Measurements from ENCODE around the gene SLC41A2.
"Not testable (repeated sequence)": the region's sequence is repeated elsewhere in the genome, so short reads cannot be mapped to it uniquely, and the experiment has no call there.

SLC41A2 gene

GRCh38 chr12:104964167-104964855 lies 6.2 kb upstream of the SLC41A2 start:
- no peak for DNase-seq

DNA sequence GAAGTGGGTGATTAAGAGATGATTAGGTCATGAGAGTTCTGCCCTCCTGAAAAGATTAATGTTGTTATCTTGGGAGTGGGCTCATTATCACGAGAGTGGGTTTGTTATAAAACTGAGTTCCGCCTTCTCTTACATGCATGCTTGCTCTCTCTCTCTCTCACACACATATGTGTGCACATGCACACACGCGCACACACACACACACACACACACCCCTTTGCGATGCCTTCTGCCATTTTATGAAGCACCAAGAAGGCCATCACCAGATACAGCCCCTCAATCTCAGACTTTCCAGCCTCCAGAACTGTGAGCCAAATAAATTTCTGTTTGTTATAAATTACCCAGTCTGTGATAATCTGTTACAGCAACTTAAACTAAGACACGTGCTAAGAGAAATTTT lies 5.7 kb upstream of the SLC41A2 start:
- DNase-seq, result no peak

DNA sequence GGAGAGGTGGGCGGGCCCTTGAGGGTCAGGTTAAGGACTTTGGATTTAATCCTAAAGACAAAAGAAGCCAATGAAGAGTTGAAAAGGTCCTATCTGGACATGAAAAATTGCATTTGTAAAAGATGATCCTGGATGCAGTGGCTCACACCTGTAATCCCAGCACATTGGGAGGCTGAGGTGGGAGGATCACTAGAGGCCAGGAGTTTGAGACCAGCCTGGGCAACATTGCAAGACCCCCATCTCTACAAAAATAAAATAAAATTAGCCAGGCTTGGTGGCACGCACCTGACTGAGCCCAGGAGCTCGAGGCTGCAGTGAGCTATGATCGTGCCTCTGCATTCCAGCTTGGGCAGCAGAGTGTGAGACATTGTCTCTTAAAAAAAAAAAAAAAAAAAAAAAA lies 2.4 kb upstream of the SLC41A2 start:
- no peak for DNase-seq

DNA sequence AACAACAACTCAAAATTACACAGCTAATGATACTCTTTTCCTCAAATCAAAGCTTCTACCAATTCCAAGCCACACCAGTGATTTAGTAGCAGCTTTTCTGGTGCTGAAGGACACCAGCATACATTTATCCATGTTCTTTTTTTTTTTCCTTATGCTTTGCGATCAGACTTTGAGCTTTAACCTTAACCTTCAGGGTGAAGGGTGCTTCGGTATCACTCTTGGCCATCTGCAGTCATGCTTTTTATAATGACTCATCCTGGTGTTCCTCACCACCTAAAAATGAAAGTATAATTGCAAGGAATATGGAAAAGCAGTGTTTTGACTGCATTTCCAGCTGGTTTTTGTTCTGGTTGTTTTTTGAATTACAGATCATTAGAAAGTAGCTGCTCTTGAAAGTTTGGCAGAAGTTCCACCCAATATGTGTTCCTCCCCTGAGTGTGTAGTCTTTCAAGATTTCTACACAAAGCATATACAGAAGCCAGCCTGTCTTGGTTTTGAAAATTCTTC lies 1.3 kb upstream of the SLC41A2 start:
- peak; percentile 15 for DNase-seq

- DNase-seq, result no peak
Measured at GRCh38 chr12:104958805-104959334, 780 bp upstream of the SLC41A2 start.

- peak; percentile 8 for DNase-seq
Measured at GRCh38 chr12:104957719-104958000, 430 bp downstream of the SLC41A2 start.

DNA sequence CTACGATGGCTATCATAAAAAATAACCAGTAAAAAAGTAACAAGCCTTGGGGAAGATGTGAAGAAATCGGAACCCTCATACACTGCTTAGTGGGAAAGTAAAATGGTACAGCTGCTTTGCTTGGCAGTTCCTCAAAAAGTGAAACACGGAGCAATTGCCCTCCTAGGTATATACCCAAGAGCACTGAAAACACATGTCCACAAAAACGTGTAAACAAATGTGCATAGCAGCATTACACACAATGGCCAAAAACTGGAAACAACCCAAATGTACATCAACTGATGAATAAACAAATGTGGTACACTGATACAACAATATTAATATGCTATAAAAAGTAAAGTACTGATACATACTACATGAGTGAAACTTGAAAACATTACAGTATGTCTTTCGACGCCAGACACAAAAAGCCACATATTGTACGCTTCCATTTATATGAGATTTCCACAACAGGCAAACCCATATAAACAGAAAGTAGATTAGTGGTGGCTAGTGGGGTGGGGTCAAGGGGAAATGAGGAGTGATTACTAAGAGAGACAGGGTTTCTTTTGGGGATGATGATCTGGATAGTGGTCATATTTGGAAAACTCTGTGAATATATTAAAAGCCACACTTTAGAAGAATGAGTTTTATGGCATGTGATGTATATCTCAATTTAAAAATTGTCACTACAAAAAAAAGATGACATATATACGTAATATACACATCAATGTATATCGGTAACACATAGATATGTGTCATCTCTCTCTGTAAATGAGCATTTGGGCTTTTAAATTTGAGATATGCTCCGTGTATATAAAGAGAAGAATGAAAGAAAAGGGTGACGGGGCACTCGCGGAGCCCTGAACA lies 996 bp downstream of the SLC41A2 start:
- no peak for DNase-seq

DNA sequence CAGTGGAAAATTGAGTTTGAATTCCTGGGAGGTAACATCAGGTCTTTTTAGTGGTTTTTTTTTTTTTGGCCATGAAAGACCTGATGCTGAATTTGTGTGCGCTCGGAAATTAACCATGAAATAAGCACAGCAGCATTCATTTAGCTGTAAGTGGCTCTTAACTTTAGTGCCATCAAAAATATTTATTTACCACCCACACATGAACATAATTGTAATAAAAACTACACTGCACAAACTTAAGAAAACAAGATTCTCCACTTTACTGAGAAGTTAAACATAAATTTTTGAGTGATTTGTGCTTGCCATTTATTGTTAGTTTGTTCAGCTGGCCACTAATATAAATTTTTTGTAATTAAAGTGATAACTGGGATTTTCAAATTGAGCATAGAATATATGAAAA lies 2.4 kb downstream of the SLC41A2 start:
- DNase-seq, result no peak

GRCh38 chr12:104953323-104953722 lies 4.8 kb downstream of the SLC41A2 start:
- DNase-seq, result no peak

- DNase-seq, result no peak
Measured at GRCh38 chr12:104952816-104953215, 5.3 kb downstream of the SLC41A2 start.

DNA sequence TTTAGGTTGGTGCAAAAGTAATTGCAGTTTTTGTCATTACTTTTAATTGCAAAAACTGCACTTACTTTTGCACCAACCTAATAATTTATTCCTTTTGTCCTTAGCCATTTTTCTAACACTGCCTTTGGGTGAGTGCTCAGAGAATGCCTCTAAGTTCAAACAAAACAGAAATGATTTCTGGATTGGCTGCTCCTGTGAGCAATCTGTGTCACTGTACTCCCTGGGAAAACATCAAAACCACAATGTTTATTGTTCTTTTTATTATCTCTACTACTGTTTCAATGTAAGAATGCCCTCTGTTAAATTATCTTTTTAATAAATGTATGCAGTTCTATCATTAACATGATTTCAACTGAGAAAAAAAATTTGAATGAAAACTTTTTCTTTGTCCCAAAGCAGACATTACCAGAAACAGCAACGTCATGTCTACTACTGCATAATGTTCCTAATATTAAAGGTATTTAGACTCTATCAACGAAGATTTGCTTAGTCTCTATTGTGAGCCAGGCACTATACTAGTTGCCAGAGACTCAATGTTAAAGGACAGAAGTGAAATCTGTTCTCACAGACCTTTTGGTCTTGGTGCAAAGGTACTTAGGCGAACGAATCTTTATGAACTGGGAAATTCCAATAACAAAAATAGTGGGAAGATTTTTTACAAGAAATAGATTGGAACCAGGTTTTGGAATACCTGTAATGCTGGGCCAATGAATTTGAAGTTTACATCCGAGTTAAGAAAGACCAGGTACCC lies 6.2 kb downstream of the SLC41A2 start:
- no peak for DNase-seq

DNA sequence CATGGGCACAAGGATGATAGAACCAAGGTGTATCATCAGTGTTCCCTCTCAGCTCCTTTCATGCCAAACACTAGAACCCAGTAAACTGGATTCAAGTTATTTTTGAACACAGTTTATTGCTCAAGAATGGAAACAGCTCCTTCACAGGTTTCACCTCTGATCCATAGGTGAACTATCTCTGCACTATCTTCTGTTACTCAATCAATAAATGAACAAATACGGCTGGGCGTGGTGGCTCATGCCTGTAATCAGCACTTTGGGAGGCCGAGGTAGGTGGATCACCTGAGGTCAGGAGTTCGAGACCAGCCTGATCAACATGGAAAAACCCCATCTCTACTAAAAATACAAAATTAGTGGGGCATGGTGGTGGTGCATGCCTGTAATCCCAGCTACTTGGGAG lies 9.4 kb downstream of the SLC41A2 start:
- DNase-seq, result not testable (repeated sequence)

GRCh38 chr12:104944252-104944651 lies 13.8 kb downstream of the SLC41A2 start:
- DNase-seq, result no peak

DNA sequence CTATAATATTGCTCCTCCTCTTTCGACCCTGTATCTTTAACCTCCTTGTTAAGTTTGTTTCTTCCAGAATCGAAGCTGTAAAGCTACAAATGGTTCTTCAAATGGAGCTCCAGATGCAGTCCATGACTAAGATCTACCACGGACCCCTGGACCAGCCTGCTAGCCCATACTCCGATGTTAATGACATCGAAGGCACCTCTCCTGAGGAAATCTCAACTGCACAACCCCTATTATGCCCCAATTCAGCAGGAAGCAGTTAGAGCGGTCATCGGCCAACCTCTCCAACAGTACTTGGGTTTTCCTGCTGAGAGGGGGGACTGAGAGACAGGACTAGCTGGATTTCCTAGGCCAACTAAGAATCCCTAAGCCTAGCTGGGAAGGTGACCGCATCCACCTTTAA lies 14.7 kb downstream of the SLC41A2 start:
- not testable (repeated sequence) for DNase-seq

- DNase-seq, result no peak
Measured at GRCh38 chr12:104942075-104942474, 16.0 kb downstream of the SLC41A2 start.

DNA sequence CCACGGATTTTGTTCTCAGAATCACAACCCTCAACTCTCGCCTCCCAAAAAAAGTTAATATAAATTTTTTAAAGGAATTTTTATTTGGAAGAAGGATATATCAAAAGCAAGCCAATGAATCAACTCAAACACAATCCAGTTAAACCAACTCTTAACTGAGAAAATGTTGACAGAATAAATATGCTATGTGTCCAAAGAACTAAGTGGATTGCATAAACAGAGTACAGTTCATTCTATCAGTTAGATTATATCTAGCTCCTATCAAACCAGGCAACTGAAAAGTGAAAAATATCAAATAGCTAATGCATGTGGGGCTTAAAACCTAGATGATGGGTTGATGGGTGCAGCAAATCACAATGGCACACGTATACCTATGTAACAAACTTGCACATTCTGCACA lies 16.6 kb downstream of the SLC41A2 start:
- no peak for DNase-seq

DNA sequence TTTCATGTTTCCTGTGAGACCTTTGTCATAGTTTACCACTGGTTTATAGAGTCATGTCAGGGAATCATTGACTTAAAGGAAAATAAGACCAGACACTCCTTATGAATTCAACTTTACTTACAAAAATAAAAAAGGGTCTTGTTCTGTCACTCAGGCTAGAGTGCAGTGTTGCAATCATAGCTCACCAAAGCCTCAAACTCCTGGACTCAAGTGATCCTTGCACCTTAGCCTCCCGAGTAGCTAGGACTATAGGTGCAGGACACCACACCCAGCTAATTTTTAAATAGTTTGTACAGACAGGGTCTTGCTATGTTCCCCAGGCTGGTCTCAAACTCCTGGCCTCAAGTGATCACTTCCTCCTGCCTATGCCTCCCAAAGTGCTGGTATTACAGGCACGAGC lies 19.0 kb downstream of the SLC41A2 start:
- DNase-seq, result no peak

GRCh38 chr12:104938371-104938770 lies 19.7 kb downstream of the SLC41A2 start:
- no peak for DNase-seq

- no peak for DNase-seq
Measured at GRCh38 chr12:104935886-104936285, 22.2 kb downstream of the SLC41A2 start.

DNA sequence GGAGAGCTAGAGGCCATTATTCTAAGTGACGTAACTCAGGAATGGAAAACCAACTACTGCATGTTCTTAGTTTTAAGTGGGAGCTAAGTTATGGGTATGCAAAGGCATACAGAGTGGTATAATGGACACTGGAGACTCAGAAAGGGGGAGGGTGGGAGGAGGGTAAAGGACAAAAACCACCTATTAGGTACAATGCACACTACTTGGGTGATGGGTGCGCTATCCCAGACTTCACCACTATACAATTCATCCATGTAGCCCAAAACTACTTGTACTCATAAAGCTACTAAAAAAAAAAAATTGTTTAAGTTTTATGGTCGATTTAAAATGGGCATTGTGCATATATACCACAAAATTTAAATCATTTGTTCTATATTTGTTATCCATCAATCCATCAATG lies 24.3 kb downstream of the SLC41A2 start:
- DNase-seq, result no peak

- no peak for DNase-seq
Measured at GRCh38 chr12:104933128-104933527, 25.0 kb downstream of the SLC41A2 start.

DNA sequence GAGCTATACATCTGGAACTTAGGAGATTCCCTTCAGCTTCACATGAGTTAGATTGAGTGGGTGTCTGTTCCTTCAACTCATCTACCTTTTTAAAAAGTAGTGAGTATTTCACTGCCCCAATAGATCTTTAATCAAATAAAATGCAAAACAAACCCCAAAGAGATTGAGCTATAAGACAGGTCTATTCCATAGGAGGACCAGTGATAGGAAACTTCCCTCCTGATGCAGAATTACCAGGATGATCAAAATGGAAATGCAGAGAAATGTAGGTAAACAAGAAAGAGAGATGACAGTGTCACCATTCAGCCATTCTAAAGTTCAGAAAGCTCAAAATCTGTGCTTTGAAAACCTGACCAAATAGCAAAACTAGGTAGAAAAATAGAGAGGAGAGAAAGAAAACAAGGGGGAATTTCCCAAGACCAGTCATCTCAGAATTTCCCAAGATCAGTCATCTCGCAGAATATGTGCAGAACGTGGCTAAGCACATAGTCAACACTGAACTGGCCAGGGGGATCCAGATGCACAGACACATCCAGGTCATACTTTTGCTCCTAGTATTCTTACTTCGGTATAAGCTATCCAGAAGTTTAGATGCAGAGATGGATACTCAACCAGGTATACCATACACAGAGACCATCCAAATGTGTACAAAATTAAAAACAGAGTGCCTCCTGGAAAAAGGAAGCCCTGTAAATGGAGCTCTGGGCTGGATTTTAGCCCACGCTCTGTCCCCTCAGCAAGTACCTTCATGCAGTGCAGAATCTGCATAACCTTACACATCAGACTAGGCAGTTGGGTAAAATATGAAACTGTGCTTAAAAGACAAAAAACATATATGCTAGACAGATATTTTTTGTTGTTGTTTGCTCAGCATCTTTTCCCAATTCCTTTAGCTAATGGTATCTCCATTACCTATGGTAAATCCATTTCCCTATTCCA lies 27.4 kb downstream of the SLC41A2 start:
- no peak for DNase-seq

Measured in hematopoietic multipotent progenitor cell treated with erythropoietin and hydrocortisone succinate and interleukin-3 and kit ligand, for 4 days (in vitro differentiated cells).